PC-3 (cell line): ENCODE data around the gene DNM2. TPM values are rescaled to one million over a fixed set of nuclear protein-coding genes. Genes with fewer than 3 reads are reported as not detected.

Experiments used
- ATAC-seq: fragments of 200-7000 bp; cut with Tn5 transposase; 2 replicates; pipeline ENCODE4 v1.9.1; 2020; ENCODE audit warnings: mild to moderate bottlenecking, moderate library complexity
- BruUV-seq: library from RNA; stranded (reverse); fragments of 400-500 nt; replicated peaks from 2 replicates; lab custom pipeline; 2021; lab: Mats Ljungman, UMichigan
- CTCF ChIA-PET: fragments of 300-600 bp; sonication (Branson Sonifier 250); formaldehyde crosslinking; loops from one replicate; lab custom pipeline; 2022; ENCODE audit warnings: antibody characterized with exemption; lab: Charles Lee
- POLR2A ChIA-PET: fragments of 300-600 bp; sonication (Branson Sonifier 250); formaldehyde crosslinking; loops from one replicate; lab custom pipeline; 2022; ENCODE audit warnings: antibody characterized with exemption; ENCODE audit not compliant: unreplicated experiment; lab: Charles Lee
- DNase-seq: peaks from one replicate; pipeline ENCODE4 v3.0.0-alpha.2; 2015
- H2AFZ ChIP-seq: fragments of 300-600 bp; sonication (generic); 2 replicates; pipeline ENCODE4 v1.6.0; 2016; ENCODE audit warnings: antibody characterized with exemption, low read length
- H3F3A ChIP-seq: fragments of 300-600 bp; sonication (generic); one replicate; pipeline ENCODE4 v1.6.0; 2017; ENCODE audit warnings: antibody characterized with exemption, low read length, control low read depth, mild to moderate bottlenecking; ENCODE audit not compliant: unreplicated experiment
- H3K27ac ChIP-seq: fragments of 300-600 bp; sonication (generic); 2 replicates; pipeline ENCODE4 v1.5.1; 2016; ENCODE audit warnings: mild to moderate bottlenecking, low read length
- H3K27me3 ChIP-seq: fragments of 300-600 bp; sonication (generic); 2 replicates; pipeline ENCODE4 v1.6.1; 2016; ENCODE audit warnings: low read length, mixed read lengths
- H3K36me3 ChIP-seq: fragments of 300-600 bp; sonication (generic); 2 replicates; pipeline ENCODE4 v1.6.1; 2016; ENCODE audit warnings: low read depth, mixed run types, low read length, mixed read lengths
- H3K4me1 ChIP-seq: fragments of 300-600 bp; sonication (generic); 2 replicates; pipeline ENCODE4 v1.5.1; 2016; ENCODE audit warnings: low read length; ENCODE audit not compliant: insufficient read depth
- H3K4me2 ChIP-seq: fragments of 300-600 bp; sonication (generic); 2 replicates; pipeline ENCODE4 v1.6.0; 2016; ENCODE audit warnings: low read length
- H3K4me3 ChIP-seq: fragments of 300-600 bp; sonication (generic); 2 replicates; pipeline ENCODE4 v1.5.1; 2016; ENCODE audit warnings: mild to moderate bottlenecking, low read length, mixed read lengths
- H3K79me2 ChIP-seq: fragments of 300-600 bp; sonication (generic); 2 replicates; pipeline ENCODE4 v1.6.1; 2017; ENCODE audit warnings: low read length, mixed read lengths
- H3K9ac ChIP-seq: fragments of 300-600 bp; sonication (generic); 2 replicates; pipeline ENCODE4 v1.6.0; 2016; ENCODE audit warnings: mild to moderate bottlenecking, low read length
- H3K9me2 ChIP-seq: fragments of 300-600 bp; sonication (generic); replicated peaks from 2 replicates; pipeline ENCODE4 v1.6.1; 2016; ENCODE audit warnings: mixed run types, low read length, mixed read lengths
- H3K9me3 ChIP-seq: fragments of 300-600 bp; sonication (generic); 2 replicates; pipeline ENCODE4 v1.6.1; 2016; ENCODE audit warnings: low read length, mixed read lengths
- H4K20me1 ChIP-seq: fragments of 300-600 bp; sonication (generic); 2 replicates; pipeline ENCODE4 v1.6.1; 2016; ENCODE audit warnings: low read length, mixed read lengths
- CTCF ChIP-seq: fragments of 300-600 bp; sonication (generic); conservative IDR thresholded peaks from 2 replicates; pipeline ENCODE4 v1.5.1; 2017; ENCODE audit warnings: antibody characterized with exemption, low read depth, mild to moderate bottlenecking, low read length
- EZH2 ChIP-seq: fragments of 300-600 bp; sonication (generic); IDR thresholded peaks from one replicate; pipeline ENCODE4 v1.6.1; 2017; ENCODE audit warnings: antibody characterized with exemption, mild to moderate bottlenecking, low read length; ENCODE audit not compliant: unreplicated experiment
- EZH2phosphoT487 ChIP-seq: fragments of 300-600 bp; sonication (generic); IDR thresholded peaks from 2 replicates; pipeline ENCODE4 v1.6.1; 2018; ENCODE audit warnings: mild to moderate bottlenecking, antibody characterized with exemption, low read length, borderline replicate concordance
- intact Hi-C: fragments of 100-400 bp; cut with micrococcal nuclease; formaldehyde crosslinking; loops from 2 replicates; pipeline ENCODE4 v1.9.0; 2023
- total RNA-seq: library from RNA; depleted of rRNA; stranded (reverse); fragments of >200 nt; gene quantifications from 2 replicates; pipeline ENCODE4 v1.2.3, GENCODE V29; 2014

The DNM2 gene
- total RNA-seq, 1 experiment from 2014 or later = 150 TPM

GRCh38 chr19:10831987-10832938 is 114.4 kb downstream of the DNM2 start:
- Histone ChIP-seq H3K4me1 (peaks cover 16% of the 10 kb centered on the region), H3F3A (peaks cover 4% of the 10 kb centered on the region), H2AFZ (no peak overlapping the region), H3K4me2 (no peak overlapping the region), H3K79me2 (no peaks in the 10 kb centered on the region), H4K20me1 (no peaks in the 10 kb centered on the region), H3K9me2 (no peaks in the 10 kb centered on the region), H3K4me3 (no peak overlapping the region), H3K9ac (no peak overlapping the region), H3K36me3 (peaks cover 21% of the 10 kb centered on the region; the same call in 1 of the 2 replicates), H3K27ac (no peak overlapping the region), H3K27me3 (no peaks in the 10 kb centered on the region), H3K9me3 (no peaks in the 10 kb centered on the region)
- DNase-seq (no peak), ATAC-seq (no peak)
- POLR2A ChIA-PET = no interaction called here
- no peak for TF ChIP-seq CTCF
- TF ChIP-seq EZH2phosphoT487 = no peak
- TF ChIP-seq EZH2 = no peak
- CTCF ChIA-PET = no interaction called here
- no TSS peak for BruUV-seq
- intact Hi-C loops = no loop called here

DNA sequence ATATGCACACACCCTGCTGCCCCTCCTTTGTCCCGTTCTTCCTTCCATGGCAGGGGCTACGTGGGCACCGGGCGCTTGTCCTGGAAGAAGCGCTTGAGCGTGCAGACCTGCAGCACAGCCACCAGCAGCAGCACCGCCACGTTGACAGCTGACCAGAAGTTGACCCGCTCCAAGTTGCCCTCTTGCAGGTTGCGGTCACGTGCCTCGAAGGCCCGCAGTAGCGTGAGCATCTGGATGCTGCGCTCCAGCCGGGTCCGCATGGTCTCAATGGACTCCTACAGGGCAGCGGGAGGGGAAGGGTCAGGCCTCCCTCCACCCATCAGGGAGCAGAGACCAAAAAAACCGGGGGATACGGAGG is 115.0 kb downstream of the DNM2 start:
- Histone ChIP-seq H3K4me1 (peaks cover 16% of the 10 kb centered on the region), H3K36me3 (peaks cover 21% of the 10 kb centered on the region; the same call in 1 of the 2 replicates), H3K27ac (no peak overlapping the region), H3K9me3 (no peaks in the 10 kb centered on the region), H3K79me2 (no peaks in the 10 kb centered on the region), H3K9me2 (no peaks in the 10 kb centered on the region), H3K27me3 (no peaks in the 10 kb centered on the region), H3K4me2 (no peak overlapping the region), H3F3A (peaks cover 4% of the 10 kb centered on the region), H3K4me3 (no peak overlapping the region), H2AFZ (no peak overlapping the region), H3K9ac (no peak overlapping the region), H4K20me1 (no peaks in the 10 kb centered on the region)
- ChIA-PET CTCF (no interaction called here), POLR2A (no interaction called here)
- no peak for ATAC-seq
- intact Hi-C loops = no loop called here
- DNase-seq = no peak
- no peak for TF ChIP-seq EZH2
- no peak for TF ChIP-seq EZH2phosphoT487
- no peak for TF ChIP-seq CTCF
- BruUV-seq = no TSS peak
